Ascending aorta (tissue), 2 donors: ENCODE measurements around the gene ADGRA3. TPM values are rescaled to one million over a fixed set of nuclear protein-coding genes. Genes with fewer than 3 reads are reported as not detected.

Source experiments
- DNase-seq, 2 donors: peaks; one replicate each; pipeline ENCODE4 v3.0.0-alpha.2; 2019; ENCODE audit warnings: low spot score in 2 of 2
- H3K27ac ChIP-seq, 2 donors: fragments of 200-600 bp; sonication (generic); one replicate each; pipeline ENCODE4 v1.5.1; 2016 to 2017; ENCODE audit warnings: mild to moderate bottlenecking in 1 of 2
- H3K27me3 ChIP-seq: fragments of 200-600 bp; sonication (generic); one replicate; pipeline ENCODE4 v1.5.1; 2017
- H3K36me3 ChIP-seq, 2 donors: fragments of 200-600 bp; sonication (generic); one replicate each; pipeline ENCODE4 v1.5.1; 2016
- H3K4me1 ChIP-seq, 2 donors: fragments of 200-600 bp; sonication (generic); one replicate each; pipeline ENCODE4 v1.5.1; 2016 to 2017; ENCODE audit warnings: mild to moderate bottlenecking in 1 of 2
- H3K4me3 ChIP-seq, 2 donors: fragments of 200-600 bp; sonication (generic); one replicate each; pipeline ENCODE4 v1.5.1; 2016 to 2017; ENCODE audit warnings: mild to moderate bottlenecking in 1 of 2
- H3K9me3 ChIP-seq, 2 donors: fragments of 200-600 bp; sonication (generic); one replicate each; pipeline ENCODE4 v1.5.1; 2016
- CTCF ChIP-seq, 3 experiments: fragments of 200-600 bp in 2 of 3; fragments of 450-650 bp in 1 of 3; sonication (generic) in 2 of 3; IDR thresholded peaks; one replicate each; pipeline ENCODE4 v1.5.1; 2016 to 2019; ENCODE audit warnings: antibody characterized with exemption in 3 of 3, mild to moderate bottlenecking in 1 of 3, moderate library complexity in 1 of 3
- intact Hi-C: fragments of 100-400 bp; cut with DNase I; formaldehyde crosslinking; loops from one replicate; pipeline ENCODE4 v1.15.1; 2023
- total RNA-seq: library from RNA; depleted of rRNA; stranded (reverse); fragments of >200 nt; gene quantifications from one replicate; pipeline ENCODE4 v1.1.0, GENCODE V29; 2016

Gene ADGRA3
- total RNA-seq, 1 donor from 2014 or later: 2.2 TPM

GRCh38 chr4:22551550-22551949 lies 35.7 kb upstream of the ADGRA3 start:
- no peaks in the 10 kb centered on the region for H3K4me1 ChIP-seq
- no peak for TF ChIP-seq CTCF (IDR thresholded peaks at IDR 0.05)
- H3K36me3 ChIP-seq: no peaks in the 10 kb centered on the region
- no peak for DNase-seq
- H3K27me3 ChIP-seq: no peaks in the 10 kb centered on the region
- no peak overlapping the region for H3K27ac ChIP-seq
- no peak overlapping the region for H3K4me3 ChIP-seq
- intact Hi-C loops: no loop called here
- H3K9me3 ChIP-seq: no peaks in the 10 kb centered on the region

GRCh38 chr4:22546299-22546698 lies 30.4 kb upstream of the ADGRA3 start:
- no peak overlapping the region for H3K27ac ChIP-seq
- H3K4me1 ChIP-seq: no peaks in the 10 kb centered on the region
- DNase-seq: no peak
- no peaks in the 10 kb centered on the region for H3K27me3 ChIP-seq
- intact Hi-C loops: no loop called here
- no peaks in the 10 kb centered on the region for H3K9me3 ChIP-seq
- H3K36me3 ChIP-seq: no peaks in the 10 kb centered on the region
- TF ChIP-seq CTCF (IDR thresholded peaks at IDR 0.05): no peak
- H3K4me3 ChIP-seq: no peak overlapping the region

GRCh38 chr4:22539251-22539650 lies 23.4 kb upstream of the ADGRA3 start:
- Histone ChIP-seq H3K27ac (no peak overlapping the region), H3K4me3 (no peak overlapping the region), H3K9me3 (peaks cover 8 to 10% of the 10 kb centered on the region in 2 donors), H3K36me3 (no peaks in the 10 kb centered on the region), H3K4me1 (no peaks in the 10 kb centered on the region), H3K27me3 (no peaks in the 10 kb centered on the region)
- no peak for TF ChIP-seq CTCF (IDR thresholded peaks at IDR 0.05)
- DNase-seq: no peak
- intact Hi-C loops: no loop called here

GRCh38 chr4:22537864-22538263 lies 22.0 kb upstream of the ADGRA3 start:
- Histone ChIP-seq H3K27ac (no peak overlapping the region), H3K4me3 (no peak overlapping the region), H3K9me3 (peaks cover 8 to 12% of the 10 kb centered on the region in 2 donors), H3K27me3 (no peaks in the 10 kb centered on the region), H3K4me1 (no peaks in the 10 kb centered on the region), H3K36me3 (no peaks in the 10 kb centered on the region)
- intact Hi-C loops: no loop called here
- TF ChIP-seq CTCF (IDR thresholded peaks at IDR 0.05): no peak
- DNase-seq: no peak

GRCh38 chr4:22534374-22534773 lies 18.5 kb upstream of the ADGRA3 start:
- Histone ChIP-seq H3K4me3 (no peak overlapping the region), H3K4me1 (no peaks in the 10 kb centered on the region), H3K27ac (no peak overlapping the region), H3K36me3 (no peaks in the 10 kb centered on the region), H3K27me3 (no peaks in the 10 kb centered on the region), H3K9me3 (peaks cover 8 to 12% of the 10 kb centered on the region in 2 donors)
- TF ChIP-seq CTCF (IDR thresholded peaks at IDR 0.05): no peak
- DNase-seq: no peak
- intact Hi-C loops: no loop called here

GRCh38 chr4:22532896-22533295 lies 17.0 kb upstream of the ADGRA3 start:
- no peak overlapping the region for H3K4me3 ChIP-seq
- intact Hi-C loops: no loop called here
- H3K36me3 ChIP-seq: no peaks in the 10 kb centered on the region
- no peak for TF ChIP-seq CTCF (IDR thresholded peaks at IDR 0.05)
- no peak overlapping the region for H3K27ac ChIP-seq
- no peaks in the 10 kb centered on the region for H3K4me1 ChIP-seq
- no peak for DNase-seq
- no peaks in the 10 kb centered on the region for H3K27me3 ChIP-seq
- peaks cover 8 to 12% of the 10 kb centered on the region in 2 donors for H3K9me3 ChIP-seq
